Mucosa of rectum (tissue), 2 donors: Measurements from ENCODE around the gene FCN3.
A peak's percentile ranks its signal among the peaks of the same experiment; 100 is the strongest.

Experiments used
- H3K27ac ChIP-seq, 2 donors: one replicate each; pipeline ENCODE4 v1.7.0; 2013; ENCODE audit warnings: inconsistent platforms in 2 of 2, low read depth in 2 of 2, low read length in 2 of 2
- H3K27me3 ChIP-seq, 2 donors: one replicate each; pipeline ENCODE4 v1.7.0; 2013; ENCODE audit warnings: low read length in 2 of 2; ENCODE audit not compliant: control insufficient read depth in 2 of 2, insufficient read depth in 2 of 2
- H3K36me3 ChIP-seq, 2 donors: one replicate each; pipeline ENCODE4 v1.7.0; 2013; ENCODE audit warnings: low read length in 2 of 2; ENCODE audit not compliant: control insufficient read depth in 2 of 2, insufficient read depth in 2 of 2
- H3K4me1 ChIP-seq, 2 donors: one replicate each; pipeline ENCODE4 v1.7.0; 2013; ENCODE audit warnings: low read length in 2 of 2, mild to moderate bottlenecking in 1 of 2; ENCODE audit not compliant: control insufficient read depth in 2 of 2, insufficient read depth in 2 of 2
- H3K4me3 ChIP-seq, 2 donors: one replicate each; pipeline ENCODE4 v1.7.0; 2013; ENCODE audit warnings: low read length in 2 of 2
- H3K9ac ChIP-seq, 2 donors: one replicate each; pipeline ENCODE4 v1.7.0; 2013; ENCODE audit warnings: low read length in 2 of 2, low read depth in 1 of 2, mild to moderate bottlenecking in 1 of 2
- H3K9me3 ChIP-seq, 2 donors: one replicate each; pipeline ENCODE4 v1.7.0; 2013; ENCODE audit warnings: low read length in 2 of 2; ENCODE audit not compliant: control insufficient read depth in 2 of 2
- donor health status: healthy.
- donor health status: Normal muscosa, but diverticular disease.

Gene FCN3

GRCh38 chr1:27331426-27331825 is 43.2 kb downstream of the FCN3 start:
- no peak overlapping the region for H3K27ac ChIP-seq
- H3K36me3 ChIP-seq, result peaks cover 39 to 58% of the 10 kb centered on the region in 2 donors
- H3K4me1 ChIP-seq, result no peaks in the 10 kb centered on the region
- no peaks in the 10 kb centered on the region for H3K27me3 ChIP-seq
- no peak overlapping the region for H3K4me3 ChIP-seq
- H3K9me3 ChIP-seq, result no peaks in the 10 kb centered on the region
- H3K9ac ChIP-seq, result no peak overlapping the region

GRCh38 chr1:27330786-27331185 is 43.8 kb downstream of the FCN3 start:
- Histone ChIP-seq H3K36me3 (peaks cover 39 to 57% of the 10 kb centered on the region in 2 donors), H3K9me3 (no peaks in the 10 kb centered on the region), H3K27ac (no peak overlapping the region), H3K4me1 (no peaks in the 10 kb centered on the region), H3K4me3 (no peak overlapping the region), H3K27me3 (no peaks in the 10 kb centered on the region), H3K9ac (no peak overlapping the region)

GRCh38 chr1:27327964-27328363 is 46.7 kb downstream of the FCN3 start:
- Histone ChIP-seq H3K36me3 (peaks cover 28 to 46% of the 10 kb centered on the region in 2 donors), H3K9ac (no peak overlapping the region), H3K4me1 (peaks cover 6 to 10% of the 10 kb centered on the region in 2 donors), H3K27me3 (no peaks in the 10 kb centered on the region), H3K9me3 (no peaks in the 10 kb centered on the region), H3K4me3 (no peak overlapping the region), H3K27ac (no peak overlapping the region)

- Histone ChIP-seq H3K9me3 (no peaks in the 10 kb centered on the region), H3K4me1 (peaks cover 10 to 16% of the 10 kb centered on the region in 2 donors), H3K4me3 (no peak overlapping the region), H3K27ac (no peak overlapping the region), H3K27me3 (no peaks in the 10 kb centered on the region), H3K9ac (no peak overlapping the region), H3K36me3 (peaks cover 17 to 28% of the 10 kb centered on the region in 2 donors)
These were observed 49.3 kb downstream of the FCN3 start for GRCh38 chr1:27325286-27325685.

- peaks cover 10 to 16% of the 10 kb centered on the region in 2 donors for H3K4me1 ChIP-seq
- H3K9me3 ChIP-seq, result no peaks in the 10 kb centered on the region
- peaks cover 0 to 3% of the 10 kb centered on the region in 2 donors for H3K27me3 ChIP-seq
- peaks cover 12 to 24% of the 10 kb centered on the region in 2 donors for H3K36me3 ChIP-seq
- H3K4me3 ChIP-seq, result peak overlapping the region; percentile 99 to 100
- peak overlapping the region; percentile 88 to 92 for H3K27ac ChIP-seq
- H3K9ac ChIP-seq, result peak overlapping the region; percentile 95 to 96
These were observed 51.9 kb downstream of the FCN3 start for GRCh38 chr1:27322569-27323240.

GRCh38 chr1:27321813-27322568 is 52.6 kb downstream of the FCN3 start, which contains the start of gene TMEM222:
TMEM222 (plus strand) TSS chr1:27322163; CDS start chr1:27322198, 35 bp downstream.
- H3K36me3 ChIP-seq, result peaks cover 12 to 24% of the 10 kb centered on the region in 2 donors
- H3K4me1 ChIP-seq, result peaks cover 10 to 16% of the 10 kb centered on the region in 2 donors
- peak within 1 kb of the TSS; percentile 95 to 96 for H3K9ac ChIP-seq
- no peaks in the 10 kb centered on the region for H3K9me3 ChIP-seq
- H3K4me3 ChIP-seq, result peak within 1 kb of the TSS; percentile 99 to 100
- H3K27ac ChIP-seq, result peak within 1 kb of the TSS; percentile 88 to 92
- H3K27me3 ChIP-seq, result peaks cover 0 to 3% of the 10 kb centered on the region in 2 donors
